HL-60 (cell line): ENCODE measurements around the gene SRGAP3.

Experiments
- GABPA ChIP-seq: IDR thresholded peaks from 2 replicates; pipeline ENCODE4 v1.6.1; 2012; ENCODE audit warnings: low read depth
- POLR2AphosphoS5 ChIP-seq: IDR thresholded peaks from 2 replicates; pipeline ENCODE4 v1.6.1; 2012; ENCODE audit warnings: low read depth
- SPI1 ChIP-seq: IDR thresholded peaks from 2 replicates; pipeline ENCODE4 v1.6.1; 2012; ENCODE audit warnings: low read depth, mild to moderate bottlenecking, borderline replicate concordance
- TF ChIP-seq, protein P1 (sequence below): IDR thresholded peaks from one replicate; pipeline ENCODE4 v1.5.1; 2011; ENCODE audit warnings: low read length, control low read depth, inconsistent platforms; ENCODE audit not compliant: insufficient read depth
- TF ChIP-seq, protein P2 (sequence below): IDR thresholded peaks from 2 replicates; pipeline ENCODE4 v1.6.1; 2012; ENCODE audit warnings: low read depth; ENCODE audit not compliant: insufficient replicate concordance

DNA sequence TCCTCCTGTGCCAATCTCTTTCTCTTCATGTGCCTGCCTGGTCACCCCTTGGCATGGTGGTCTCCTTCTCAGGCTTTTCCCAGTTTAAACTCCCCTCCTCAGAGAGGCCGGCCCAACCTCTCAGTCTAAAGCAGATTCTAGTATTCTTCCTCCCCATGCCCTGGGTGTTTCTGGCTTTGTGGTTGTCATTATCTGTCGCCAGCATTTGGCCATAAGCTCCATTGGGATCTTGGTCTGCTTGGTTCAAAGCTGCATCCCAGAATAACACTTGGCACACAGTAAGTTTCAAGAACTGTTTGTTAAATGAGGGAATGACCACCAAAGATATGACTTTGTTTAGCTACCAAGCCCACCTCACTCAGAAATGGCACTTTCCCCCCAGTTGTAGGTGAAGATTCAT, 275.0 kb downstream of the SRGAP3 start:
- TF ChIP-seq, protein P1, sequence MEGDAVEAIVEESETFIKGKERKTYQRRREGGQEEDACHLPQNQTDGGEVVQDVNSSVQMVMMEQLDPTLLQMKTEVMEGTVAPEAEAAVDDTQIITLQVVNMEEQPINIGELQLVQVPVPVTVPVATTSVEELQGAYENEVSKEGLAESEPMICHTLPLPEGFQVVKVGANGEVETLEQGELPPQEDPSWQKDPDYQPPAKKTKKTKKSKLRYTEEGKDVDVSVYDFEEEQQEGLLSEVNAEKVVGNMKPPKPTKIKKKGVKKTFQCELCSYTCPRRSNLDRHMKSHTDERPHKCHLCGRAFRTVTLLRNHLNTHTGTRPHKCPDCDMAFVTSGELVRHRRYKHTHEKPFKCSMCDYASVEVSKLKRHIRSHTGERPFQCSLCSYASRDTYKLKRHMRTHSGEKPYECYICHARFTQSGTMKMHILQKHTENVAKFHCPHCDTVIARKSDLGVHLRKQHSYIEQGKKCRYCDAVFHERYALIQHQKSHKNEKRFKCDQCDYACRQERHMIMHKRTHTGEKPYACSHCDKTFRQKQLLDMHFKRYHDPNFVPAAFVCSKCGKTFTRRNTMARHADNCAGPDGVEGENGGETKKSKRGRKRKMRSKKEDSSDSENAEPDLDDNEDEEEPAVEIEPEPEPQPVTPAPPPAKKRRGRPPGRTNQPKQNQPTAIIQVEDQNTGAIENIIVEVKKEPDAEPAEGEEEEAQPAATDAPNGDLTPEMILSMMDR, result no peak
- TF ChIP-seq POLR2AphosphoS5 (no peak), GABPA (no peak), SPI1 (no peak)
- TF ChIP-seq, protein P2, sequence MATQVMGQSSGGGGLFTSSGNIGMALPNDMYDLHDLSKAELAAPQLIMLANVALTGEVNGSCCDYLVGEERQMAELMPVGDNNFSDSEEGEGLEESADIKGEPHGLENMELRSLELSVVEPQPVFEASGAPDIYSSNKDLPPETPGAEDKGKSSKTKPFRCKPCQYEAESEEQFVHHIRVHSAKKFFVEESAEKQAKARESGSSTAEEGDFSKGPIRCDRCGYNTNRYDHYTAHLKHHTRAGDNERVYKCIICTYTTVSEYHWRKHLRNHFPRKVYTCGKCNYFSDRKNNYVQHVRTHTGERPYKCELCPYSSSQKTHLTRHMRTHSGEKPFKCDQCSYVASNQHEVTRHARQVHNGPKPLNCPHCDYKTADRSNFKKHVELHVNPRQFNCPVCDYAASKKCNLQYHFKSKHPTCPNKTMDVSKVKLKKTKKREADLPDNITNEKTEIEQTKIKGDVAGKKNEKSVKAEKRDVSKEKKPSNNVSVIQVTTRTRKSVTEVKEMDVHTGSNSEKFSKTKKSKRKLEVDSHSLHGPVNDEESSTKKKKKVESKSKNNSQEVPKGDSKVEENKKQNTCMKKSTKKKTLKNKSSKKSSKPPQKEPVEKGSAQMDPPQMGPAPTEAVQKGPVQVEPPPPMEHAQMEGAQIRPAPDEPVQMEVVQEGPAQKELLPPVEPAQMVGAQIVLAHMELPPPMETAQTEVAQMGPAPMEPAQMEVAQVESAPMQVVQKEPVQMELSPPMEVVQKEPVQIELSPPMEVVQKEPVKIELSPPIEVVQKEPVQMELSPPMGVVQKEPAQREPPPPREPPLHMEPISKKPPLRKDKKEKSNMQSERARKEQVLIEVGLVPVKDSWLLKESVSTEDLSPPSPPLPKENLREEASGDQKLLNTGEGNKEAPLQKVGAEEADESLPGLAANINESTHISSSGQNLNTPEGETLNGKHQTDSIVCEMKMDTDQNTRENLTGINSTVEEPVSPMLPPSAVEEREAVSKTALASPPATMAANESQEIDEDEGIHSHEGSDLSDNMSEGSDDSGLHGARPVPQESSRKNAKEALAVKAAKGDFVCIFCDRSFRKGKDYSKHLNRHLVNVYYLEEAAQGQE, result no peak
